IPS-NIHi11 (cell line): Measurements from ENCODE around the gene ZNF621.
A peak's percentile ranks its signal among the peaks of the same experiment; 100 is the strongest.
"Not testable (repeated sequence)": the region's sequence is repeated elsewhere in the genome, so short reads cannot be mapped to it uniquely, and the experiment has no call there.

ENCODE experiments used
- DNase-seq: peaks from one replicate; pipeline ENCODE4 v3.0.0; 2012; ENCODE audit warnings: mixed read lengths, low spot score

Gene ZNF621

GRCh38 chr3:40546816-40547215 is 22.1 kb downstream of the ZNF621 start:
- no peak for DNase-seq

- DNase-seq: no peak
These were observed 25.4 kb downstream of the ZNF621 start for GRCh38 chr3:40550167-40550566.

GRCh38 chr3:40557575-40558161 is 32.9 kb downstream of the ZNF621 start:
- DNase-seq: no peak

DNA sequence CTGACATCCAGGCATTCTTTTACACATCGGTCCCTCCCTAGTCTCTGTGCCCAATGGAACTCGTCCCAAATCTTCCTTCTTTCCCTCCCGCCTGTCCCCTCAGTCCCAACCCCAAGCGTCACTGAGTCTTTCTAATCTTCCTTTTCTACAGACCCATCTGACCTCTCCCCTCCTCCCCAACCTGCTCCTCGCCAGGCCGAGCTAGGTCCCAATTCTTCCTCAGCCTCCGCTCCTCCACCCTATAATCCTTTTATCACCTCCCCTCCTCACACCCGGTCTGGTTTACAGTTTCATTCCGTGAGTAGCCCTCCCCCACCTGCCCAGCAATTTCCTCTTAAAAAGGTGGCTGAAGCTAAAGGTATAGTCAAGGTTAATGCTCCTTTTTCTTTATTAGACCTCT is 37.7 kb downstream of the ZNF621 start:
- DNase-seq: not testable (repeated sequence)

GRCh38 chr3:40565629-40566028 is 40.9 kb downstream of the ZNF621 start:
- DNase-seq: not testable (repeated sequence)

DNA sequence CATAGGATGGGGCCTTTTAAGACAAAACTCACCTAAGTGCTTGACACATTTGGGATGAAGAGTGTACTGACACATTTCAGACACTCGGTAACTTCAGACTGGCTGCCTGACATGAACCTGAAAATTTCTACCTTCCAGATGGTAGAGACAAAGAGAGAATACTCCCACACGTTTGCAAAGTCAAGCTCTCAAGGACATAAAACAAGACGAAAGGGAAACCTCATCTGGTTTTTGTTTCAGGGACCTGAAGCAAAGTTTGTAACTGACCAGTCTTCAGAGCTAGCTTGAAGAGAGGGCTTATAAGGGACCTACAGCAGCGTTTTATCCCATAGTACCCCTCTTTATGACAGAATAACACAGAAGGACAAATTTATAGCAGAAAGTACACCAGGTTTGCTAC is 41.9 kb downstream of the ZNF621 start:
- DNase-seq: no peak

DNA sequence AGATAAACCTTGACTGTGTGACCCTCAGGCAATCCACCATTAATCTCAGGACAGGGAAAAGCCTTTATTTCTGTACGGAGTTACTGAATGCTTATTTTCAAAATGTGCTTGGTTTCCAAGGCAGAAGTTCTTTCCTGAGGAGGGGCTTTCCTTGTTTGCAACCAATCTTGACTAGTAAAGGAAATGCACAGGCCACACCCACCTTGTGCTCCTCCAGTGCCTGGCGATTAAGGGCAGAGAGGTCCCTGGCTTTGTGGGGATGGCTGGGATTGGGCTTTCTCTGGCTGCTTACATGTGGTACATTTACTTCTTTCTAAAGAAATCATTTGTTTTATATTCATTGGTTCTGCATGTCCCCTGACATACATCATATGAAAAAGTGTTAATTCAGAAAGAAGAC is 47.8 kb downstream of the ZNF621 start:
- DNase-seq: no peak

GRCh38 chr3:40574050-40574449 is 49.3 kb downstream of the ZNF621 start:
- no peak for DNase-seq

- no peak for DNase-seq
These were observed 49.9 kb downstream of the ZNF621 start for GRCh38 chr3:40574661-40575060.

DNA sequence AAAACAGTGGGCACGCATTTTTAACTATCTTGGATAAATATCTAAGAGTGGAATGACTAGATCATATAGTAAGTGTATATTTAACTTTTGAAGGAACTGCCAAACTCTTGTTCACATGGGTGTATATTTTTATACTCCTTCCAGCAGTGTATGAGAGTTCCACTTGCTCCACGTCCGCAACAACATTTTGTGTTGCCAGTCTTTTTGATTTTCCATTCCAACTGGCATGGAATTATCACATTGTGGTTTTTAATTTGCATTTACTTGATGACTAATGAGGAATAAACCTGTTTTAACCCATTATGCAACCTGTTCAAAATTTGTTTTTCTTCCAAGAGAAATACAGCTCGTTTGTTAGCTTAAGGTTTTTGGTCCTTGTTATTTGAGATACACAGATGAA is 51.6 kb downstream of the ZNF621 start:
- DNase-seq: no peak

- peak; percentile 80 for DNase-seq
These were observed 55.8 kb downstream of the ZNF621 start for GRCh38 chr3:40580494-40581091.

- DNase-seq: no peak
These were observed 56.4 kb downstream of the ZNF621 start for GRCh38 chr3:40581166-40581565.

DNA sequence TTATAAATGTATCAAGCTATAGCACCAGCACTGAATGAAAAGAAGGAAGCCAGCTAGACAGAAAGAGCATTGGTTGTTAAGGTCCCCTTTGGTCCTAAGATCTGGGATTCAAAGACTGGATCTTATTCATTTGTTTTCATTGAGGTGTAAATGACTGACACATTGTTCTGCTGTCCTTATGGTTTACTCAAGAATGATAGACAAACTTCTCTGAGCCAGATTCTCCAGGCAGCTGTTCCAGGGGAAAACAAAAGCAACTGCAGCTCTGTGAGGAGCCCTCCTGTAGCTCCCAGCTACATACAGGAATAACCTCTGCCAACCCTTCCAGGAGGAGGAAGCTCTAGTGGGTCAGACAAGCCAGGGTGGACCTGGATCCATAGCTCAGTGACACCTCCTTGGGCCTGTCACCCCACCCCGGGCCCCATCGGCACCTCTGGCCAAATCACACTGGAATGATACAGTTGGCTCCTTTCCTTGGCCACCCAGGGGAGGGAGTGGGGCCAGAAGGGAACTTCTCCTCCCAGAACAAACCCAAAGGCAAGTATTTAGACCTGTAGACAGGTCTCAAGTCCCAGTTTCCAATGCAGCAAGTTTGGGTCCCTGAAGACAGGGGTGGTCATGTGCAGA is 57.8 kb downstream of the ZNF621 start:
- no peak for DNase-seq

DNA sequence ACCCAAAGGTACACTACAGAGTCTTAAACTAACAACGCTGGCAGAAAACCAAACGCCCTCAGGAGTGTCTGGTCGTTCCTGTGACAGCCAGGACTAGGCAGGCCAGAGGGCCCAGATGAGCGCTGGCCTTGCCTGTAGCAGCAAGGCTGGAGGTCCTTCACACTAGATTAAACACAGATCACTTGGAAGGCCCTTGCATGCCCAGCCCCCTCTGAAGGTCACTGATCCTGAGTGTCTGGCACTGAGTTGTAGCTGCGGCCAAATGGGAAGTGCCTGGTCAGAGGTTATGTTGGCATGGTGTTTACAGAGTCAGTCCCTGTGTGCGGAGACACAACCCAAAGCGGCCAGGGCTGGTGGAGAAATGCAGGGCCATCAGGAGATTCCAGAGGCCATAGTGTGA is 58.9 kb downstream of the ZNF621 start:
- DNase-seq: no peak

DNA sequence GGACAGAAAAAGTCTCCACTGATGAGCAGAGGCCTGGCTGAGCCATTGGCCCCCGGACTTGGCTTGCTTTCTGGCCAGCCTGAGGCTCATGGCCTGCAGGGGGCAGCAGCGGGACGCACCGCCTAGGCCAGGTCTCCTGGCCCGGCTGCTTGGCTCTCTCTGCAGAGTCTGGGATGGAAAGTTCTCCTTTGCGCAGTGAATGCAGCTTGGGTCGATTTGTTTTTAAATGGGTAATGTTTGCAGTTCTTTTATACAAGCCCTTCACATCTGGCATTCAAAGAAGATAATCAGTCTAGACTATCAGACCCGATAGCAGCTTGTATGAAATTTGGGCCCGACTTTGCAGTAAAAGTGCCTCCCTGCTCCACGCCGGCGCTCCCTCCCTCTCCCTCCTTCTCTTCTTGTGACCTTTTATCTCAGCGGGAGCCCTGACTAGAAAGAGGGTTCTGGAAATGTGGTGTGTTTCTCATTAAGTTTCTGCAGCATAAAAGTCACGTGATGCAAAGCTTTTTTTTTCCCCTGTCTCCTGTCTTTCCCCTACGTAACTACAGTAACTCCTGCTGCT is 59.9 kb downstream of the ZNF621 start:
- DNase-seq: peak; percentile 83

- DNase-seq: no peak
These were observed 60.7 kb downstream of the ZNF621 start for GRCh38 chr3:40585381-40586016.

DNA sequence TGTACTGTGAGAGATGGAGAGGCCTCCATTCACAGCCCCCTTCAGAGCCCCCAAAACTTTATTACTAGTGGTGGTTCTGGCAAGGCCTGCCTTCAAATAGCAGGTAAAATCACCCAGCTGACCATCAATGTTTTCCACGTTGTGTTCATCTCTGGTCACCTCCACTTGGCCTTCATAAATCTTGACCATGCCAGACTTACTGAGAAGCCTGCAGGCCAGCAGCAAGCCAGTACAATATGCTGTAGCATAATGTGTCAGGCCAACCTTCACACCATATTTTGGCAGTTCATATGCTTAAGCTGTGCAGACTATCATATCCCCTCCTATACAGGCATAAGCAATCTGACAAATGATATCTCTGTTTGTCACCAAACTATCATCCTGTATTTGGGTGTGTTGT is 62.1 kb downstream of the ZNF621 start:
- DNase-seq: no peak

DNA sequence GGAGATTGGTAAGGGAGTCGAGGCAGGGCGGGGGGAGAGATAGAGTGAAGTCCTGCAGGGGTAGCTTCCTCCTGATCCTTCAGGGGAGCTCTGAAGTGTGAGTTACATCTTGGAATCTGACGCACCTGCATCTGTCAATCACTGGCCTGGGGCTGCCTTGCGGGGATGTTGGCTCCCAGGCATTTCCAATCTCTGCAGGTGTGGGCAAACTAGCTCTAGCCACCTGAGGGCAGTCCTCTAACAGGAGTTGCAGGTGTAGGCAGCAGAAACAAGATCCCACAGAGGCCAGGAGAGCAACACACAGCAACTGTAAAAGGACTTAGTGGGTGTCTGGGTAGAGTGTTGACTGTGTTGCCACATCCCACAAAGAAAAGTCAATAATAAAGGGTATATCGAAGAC is 63.6 kb downstream of the ZNF621 start:
- DNase-seq: peak; percentile 41
